T1000 (cell line): ENCODE data around the gene FTCD.
"Not testable (repeated sequence)": the region's sequence is repeated elsewhere in the genome, so short reads cannot be mapped to it uniquely, and the experiment has no call there.

Source experiments
- DNase-seq: peaks from one replicate; lab custom pipeline; 2025; ENCODE audit warnings: mixed read lengths; lab: John Stamatoyannopoulos, UW

The FTCD gene

GRCh38 chr21:46188226-46189212 lies 33.1 kb upstream of the FTCD start:
- no peak for DNase-seq

- no peak for DNase-seq
Measured at GRCh38 chr21:46187814-46188213, 32.4 kb upstream of the FTCD start.

- no peak for DNase-seq
Measured at GRCh38 chr21:46187261-46187660, 31.9 kb upstream of the FTCD start.

GRCh38 chr21:46185716-46186115 lies 30.3 kb upstream of the FTCD start:
- no peak for DNase-seq

DNA sequence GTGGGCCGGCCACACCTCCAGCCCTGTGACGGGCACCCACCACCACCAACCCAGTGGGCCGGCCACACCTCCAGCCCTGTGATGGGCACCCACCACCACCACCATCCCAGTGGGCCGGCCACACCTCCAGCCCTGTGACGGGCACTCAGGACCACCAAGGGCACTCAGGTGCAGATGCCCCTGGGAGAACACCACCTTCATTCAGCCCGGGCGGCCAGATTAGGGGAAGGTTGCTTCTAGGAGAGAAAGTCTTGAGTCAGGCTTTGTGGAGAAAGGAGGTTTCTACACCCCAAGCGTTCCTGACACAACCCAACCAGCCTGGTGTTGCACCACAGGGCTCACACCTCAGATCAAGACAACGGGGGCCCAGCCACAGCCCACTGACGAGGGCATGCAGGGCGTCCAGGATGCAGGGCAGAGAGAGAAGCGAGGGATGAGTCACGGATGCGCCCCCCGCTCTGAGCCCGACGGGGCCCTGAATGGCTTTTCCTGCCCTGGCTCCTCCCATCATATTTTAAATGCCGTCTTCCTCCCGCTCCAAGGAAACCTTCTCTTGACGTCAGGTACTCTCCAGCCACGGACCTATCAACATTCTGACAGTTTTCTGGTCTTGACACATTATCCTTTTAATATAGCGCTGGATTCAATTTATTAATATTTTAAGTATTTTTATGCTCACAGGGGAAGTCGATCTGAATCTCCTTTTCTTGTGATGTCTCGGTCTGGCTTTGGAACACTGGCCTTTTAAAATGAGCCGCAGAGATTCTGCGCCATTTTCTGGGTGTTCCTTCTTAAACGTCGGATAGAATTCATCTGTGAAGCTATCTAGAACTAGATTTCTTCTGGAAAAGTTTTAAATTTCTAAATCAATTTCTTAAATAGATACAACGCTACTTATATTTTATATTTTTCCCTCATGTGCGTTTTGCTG lies 29.5 kb upstream of the FTCD start:
- DNase-seq = peak; percentile 32

DNA sequence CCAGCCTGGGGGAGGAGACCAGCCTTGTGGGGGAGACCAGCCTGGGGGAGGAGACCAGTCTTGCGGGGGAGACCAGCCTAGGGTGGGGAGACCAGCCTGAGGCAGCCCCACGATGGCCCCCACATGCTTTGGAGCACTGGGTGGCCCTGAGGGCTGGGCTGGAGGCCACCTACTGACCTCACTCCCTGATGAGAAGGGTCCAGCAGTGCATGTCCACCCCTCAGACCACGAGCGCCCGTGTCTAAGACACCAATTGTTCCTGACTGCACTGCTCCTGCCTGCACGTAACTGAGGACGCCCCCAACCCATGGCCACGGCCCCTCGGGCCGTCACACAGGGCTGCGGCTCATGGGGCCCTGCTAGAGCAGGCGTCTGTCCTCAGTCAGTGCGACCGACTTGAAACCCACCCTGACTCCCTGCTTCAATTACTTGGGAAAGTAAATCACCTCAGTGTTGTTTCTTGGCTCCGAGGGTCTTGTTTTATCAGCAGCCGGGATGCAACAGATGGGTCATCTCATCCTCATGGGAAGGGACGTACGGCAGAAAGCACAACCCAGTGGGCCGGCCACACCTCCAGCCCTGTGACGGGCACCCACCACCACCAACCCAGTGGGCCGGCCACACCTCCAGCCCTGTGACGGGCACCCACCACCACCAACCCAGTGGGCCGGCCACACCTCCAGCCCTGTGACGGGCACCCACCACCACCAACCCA lies 28.7 kb upstream of the FTCD start, which contains the start of gene SPATC1L:
TSS of gene SPATC1L (minus strand) at position 550 of the 715 bp plus-strand sequence. CDS start 1,643 bp downstream, outside the sequence.
- DNase-seq = no peak

GRCh38 chr21:46183337-46183909 lies 28.0 kb upstream of the FTCD start:
- not testable (repeated sequence) for DNase-seq

DNA sequence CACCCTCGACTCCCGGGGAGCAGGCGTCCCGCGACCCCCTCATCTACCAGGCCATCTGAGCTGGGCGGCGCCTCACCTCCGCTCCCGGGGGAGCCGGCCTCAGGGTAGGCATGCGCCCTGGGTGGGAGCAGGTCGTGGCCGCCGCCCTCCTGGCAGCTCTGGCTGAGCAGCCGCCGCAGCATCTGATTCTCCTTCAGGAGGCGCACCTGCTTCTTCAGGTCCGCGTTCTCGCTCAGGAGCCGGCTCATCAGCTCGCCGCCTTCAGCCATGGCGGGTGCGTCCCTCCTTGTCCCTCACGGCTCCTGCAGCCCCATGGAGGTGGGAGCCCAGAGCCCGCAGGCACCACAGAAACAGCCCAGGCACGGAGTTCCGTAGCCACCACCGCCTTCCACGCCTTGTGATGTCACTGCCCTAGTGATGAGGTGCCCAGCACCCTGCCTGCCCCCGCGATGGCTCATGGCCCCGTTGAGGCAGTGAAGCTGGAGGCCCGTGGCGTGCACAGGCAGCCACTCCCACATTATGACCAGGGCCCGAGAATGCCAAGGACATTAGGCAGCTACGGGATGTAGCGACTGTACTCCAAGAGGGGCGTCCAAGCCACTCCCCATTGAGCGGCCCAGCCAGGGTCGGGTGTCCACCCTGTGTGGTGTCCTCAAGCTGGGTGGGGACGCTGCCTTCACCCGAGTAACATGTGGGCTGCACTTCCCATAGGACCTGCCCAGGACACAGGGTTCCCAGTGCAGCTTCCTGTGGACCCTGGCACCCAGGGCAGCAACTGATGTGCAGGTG lies 27.4 kb upstream of the FTCD start:
- DNase-seq = no peak

DNA sequence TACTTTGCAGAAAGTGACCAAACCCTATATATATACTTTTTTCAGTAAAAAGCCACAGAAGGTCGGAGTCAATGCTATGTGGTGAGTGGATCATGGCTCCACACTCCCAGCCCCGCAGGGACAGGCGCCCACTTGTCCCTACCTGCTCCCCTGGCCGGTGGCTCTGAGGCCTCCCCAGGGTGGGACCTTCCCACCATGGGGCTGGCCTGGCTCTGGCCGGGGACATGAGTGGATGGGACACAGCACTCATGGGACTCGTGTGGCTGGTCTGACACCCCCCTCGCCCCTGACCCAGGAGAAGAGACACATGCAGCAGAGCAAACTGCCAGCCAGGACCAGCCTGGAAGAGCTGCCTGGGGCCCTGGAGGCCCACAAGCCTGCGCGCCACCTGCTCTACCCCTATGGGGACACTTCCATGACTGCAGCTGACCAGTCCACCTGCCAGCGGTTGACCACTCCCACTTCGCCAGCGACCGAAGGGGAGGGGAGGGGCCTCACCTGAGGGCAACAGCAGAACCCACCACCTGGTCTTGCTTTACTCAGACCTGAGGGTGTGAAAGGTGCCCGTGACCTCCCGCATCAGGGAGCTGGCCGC lies 26.7 kb upstream of the FTCD start:
- no peak for DNase-seq

- no peak for DNase-seq
Measured at GRCh38 chr21:46181436-46181835, 26.1 kb upstream of the FTCD start.

- no peak for DNase-seq
Measured at GRCh38 chr21:46180778-46181391, 25.5 kb upstream of the FTCD start.

DNA sequence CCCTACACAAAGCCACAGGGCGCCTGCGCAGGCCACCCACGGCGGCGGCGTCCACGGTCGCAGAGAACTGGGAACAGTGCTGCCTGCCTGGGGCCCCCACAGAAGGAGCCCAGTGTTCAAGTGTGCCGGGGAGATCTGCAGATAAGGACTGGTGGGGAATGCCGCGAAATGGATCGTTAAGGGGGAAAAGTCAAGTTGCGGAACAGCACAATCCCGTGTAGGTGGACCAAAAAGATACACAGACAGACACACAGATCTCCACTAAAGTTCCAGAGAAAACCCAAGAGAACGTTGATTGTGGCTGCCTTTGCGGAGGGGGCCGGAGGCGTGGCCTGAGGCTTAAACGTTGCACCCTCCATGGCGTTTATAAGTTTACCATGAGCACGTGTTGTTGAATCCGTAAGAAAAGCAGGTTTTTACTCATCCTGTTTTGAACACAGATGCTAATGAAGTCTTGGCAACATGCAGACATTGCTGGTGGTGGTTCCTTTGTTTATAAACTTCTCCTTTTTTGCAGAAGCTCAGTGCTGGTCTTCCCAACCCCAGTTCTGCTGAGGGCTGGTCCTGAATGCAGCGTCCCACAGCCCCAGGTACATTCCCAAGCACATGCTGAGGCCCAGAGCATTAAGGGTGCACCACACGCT lies 24.8 kb upstream of the FTCD start:
- no peak for DNase-seq

DNA sequence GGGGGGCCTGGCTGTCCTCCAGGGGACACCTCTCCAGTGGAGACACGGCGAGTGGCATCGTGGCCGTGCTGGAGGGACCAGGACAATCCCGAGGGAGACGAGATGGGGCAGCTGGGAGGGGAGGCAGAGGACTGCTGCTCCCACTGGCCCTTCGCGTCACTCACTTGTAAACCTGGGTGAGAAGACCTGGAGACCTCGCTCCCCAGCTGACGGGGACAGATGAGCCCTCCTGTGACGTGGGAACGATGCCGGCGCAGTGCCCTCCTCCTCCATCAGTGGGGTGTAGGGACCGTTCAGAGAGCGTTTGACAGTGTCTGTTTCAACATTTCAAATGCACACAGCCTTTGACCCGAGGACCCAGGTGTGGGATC lies 24.3 kb upstream of the FTCD start:
- no peak for DNase-seq

DNA sequence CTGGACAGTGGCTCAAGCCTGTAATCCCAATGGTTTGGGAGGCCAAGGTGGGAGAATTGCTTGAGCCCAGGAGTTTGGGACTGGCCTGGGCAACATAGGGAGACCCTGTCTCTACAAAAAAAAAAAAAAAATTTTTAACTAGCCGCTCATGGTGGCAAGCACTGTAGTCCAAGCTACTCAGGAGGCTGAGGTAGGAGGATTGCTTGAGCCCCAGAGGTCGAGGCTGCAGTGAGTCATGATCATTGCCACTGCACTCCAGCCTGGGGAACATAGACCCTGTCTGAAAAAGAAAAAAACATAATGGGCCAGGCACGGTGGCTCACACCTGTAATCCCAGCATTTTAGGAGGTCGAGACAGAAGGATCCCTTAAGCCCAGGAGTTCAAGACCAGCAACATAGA lies 23.6 kb upstream of the FTCD start:
- no peak for DNase-seq

DNA sequence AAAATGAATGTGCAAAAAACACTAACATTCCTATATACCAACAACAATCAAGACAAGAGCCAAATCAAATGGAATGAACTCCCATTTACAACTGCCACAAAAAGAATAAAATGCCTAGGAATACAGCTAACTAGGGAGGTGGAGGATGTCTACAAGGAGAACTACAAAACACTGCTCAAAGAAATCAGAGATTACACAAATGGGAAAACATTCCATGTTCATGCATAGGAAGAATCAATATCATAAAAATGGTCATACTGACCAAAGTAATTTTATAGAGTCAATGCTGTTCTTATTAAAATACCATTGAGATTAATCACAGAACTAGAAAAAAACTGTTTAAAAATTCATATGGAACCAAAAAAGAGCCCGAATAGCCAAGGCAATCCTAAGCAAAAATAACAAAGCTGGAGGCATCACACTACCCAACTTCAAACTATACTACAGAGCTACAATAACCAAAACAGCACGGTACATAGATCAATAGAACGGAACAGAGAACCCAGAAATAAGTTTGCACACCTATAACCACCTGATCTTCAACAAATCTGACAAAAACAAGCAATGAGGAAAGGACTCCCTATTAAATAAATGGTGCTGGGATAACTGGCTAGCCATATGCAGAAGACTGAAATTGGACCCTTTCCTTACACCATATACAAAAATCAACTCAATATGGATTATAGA lies 21.2 kb upstream of the FTCD start:
- DNase-seq = not testable (repeated sequence)

DNA sequence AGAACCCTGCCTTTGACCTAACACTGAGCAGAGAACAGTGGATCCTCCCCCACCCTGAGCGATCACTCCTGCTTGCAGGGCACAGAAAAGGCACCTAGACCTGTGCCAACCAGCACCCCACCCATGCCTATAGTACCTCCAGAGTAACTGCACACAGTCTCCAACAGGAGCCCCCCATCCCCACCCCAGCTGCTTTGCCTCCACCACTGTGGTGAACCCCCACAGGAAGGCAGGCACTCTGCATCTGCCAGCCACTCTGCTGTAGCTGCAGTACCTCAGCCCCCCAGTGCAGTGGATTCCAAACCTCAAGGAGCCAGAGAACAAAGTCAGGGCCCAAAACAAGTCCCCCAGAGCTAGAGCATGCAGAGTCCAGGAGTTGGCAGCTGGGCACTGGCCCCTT lies 18.2 kb upstream of the FTCD start:
- DNase-seq = no peak

GRCh38 chr21:46172863-46173528 lies 17.6 kb upstream of the FTCD start:
- no peak for DNase-seq
